Medulla oblongata (tissue), 1 donor: ENCODE results near the gene ZNF519.
A peak's percentile ranks its signal among the peaks of the same experiment; 100 is the strongest.
"Not testable (repeated sequence)": the region's sequence is repeated elsewhere in the genome, so short reads cannot be mapped to it uniquely, and the experiment has no call there.

Experiments used
- DNase-seq: peaks from one replicate; pipeline ENCODE4 v3.0.0-alpha.2; 2015; ENCODE audit errors: extremely low spot score

ZNF519 gene

DNA sequence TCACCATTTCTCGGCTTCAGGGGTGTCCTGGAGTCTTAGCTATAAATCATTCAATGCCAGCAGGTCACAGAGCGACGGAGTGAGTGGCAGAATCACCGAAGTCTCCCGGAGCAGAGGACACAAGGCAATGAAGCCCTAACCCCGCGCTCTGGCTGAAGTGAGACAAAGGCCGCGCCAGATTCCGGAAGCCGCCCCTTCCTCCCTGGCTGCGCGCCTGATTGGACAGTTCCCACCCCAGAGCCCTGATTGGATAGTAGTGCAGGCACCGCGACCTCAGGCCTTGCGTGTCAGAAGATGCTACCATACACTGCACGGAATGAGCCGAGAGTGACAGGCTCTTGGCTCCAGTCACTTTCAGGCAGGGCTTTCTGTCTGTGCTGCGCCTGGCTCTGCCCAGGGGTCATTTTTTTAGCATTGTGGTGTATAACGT lies at the start of gene ZNF519:
ZNF519 (minus strand) TSS at position 165 of the 430 bp plus-strand sequence; CDS start at position 7, 158 bp downstream.
- DNase-seq: peak; percentile 98

DNA sequence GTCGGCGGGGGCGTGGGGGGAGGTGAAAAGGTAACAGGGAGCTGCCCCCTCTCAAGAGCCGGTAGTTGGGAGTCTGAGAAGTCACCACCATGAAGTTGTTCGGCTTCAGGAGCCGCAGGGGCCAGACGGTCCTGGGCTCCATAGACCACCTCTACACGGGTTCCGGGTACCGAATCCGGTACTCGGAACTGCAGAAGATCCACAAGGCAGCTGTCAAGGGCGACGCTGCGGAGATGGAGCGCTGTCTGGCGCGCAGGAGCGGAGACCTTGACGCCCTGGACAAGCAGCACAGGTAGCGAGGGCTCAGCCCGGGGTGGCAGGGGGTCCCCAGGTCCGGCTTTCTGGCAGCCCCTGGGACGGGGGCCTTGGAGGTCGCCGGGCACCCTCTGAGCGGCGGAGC lies 47.1 kb upstream of the ZNF519 start:
- DNase-seq: no peak

- DNase-seq: peak; percentile 29
Observed at GRCh38 chr18:14178321-14179196, 46.3 kb upstream of the ZNF519 start.

- DNase-seq: not testable (repeated sequence)
Observed at GRCh38 chr18:14177540-14178320, 45.5 kb upstream of the ZNF519 start.

GRCh38 chr18:14175404-14175803 lies 43.2 kb upstream of the ZNF519 start:
- DNase-seq: not testable (repeated sequence)

DNA sequence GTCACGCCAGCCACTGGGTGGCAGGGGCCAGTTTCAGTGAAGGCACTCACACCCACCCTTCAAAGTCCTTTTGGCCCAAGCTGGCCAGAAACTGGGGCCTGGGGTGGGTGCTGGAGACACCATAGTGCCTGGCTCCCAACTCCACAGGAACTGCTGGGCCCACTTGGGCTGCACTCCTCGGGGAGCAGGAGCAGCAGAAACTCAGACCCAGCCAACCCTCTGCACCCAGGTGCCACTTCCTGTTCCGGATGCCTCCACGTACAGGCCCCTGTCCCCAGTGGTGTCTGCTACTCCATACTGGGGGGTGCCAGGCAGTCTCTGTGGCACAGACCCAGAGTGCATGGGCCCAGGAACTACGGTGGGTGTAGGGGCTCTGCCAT lies 42.5 kb upstream of the ZNF519 start:
- no peak for DNase-seq

- DNase-seq: not testable (repeated sequence)
Observed at GRCh38 chr18:14174002-14174705, 41.9 kb upstream of the ZNF519 start.

DNA sequence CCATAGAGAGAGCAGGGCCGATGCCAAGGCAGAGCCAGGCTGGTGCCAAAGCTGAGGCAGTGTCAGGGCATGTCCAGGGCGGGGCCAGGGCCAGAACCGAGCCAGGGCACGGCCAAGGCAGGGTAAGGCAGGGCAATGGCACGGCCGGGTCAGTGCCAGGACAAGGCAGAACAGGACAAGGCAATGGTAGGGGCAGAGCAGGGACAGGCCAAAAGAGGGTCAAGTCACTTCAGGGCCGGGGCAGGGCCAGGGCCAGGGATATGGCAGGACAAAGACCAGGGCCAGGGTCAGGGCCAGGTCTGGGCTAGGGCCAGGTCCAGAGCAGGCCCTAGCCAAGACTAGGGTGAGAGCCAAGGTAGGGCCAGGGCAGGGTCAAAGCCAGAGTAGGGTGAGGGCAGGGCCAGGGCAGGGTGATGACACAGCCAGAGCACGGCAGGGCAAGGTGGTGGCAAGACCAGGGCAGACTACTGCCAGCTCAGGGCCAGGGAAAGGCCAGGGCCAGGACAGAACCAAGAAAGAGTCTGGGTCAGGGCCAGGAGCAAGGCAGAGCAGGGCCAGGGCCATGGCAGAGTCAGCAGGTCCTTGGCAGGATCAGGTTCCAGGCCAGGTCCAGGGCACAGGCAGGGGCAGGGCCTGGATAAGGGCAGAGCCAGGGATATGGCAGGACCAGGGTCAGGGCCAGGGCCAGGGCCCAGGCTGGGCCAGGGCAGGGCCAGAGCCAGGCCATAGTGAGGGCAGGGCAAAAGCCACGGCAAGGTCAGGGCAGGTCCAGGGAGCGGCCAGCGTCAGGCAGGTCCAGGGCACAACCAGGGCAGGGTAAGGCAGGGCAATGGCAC lies 41.1 kb upstream of the ZNF519 start:
- DNase-seq: not testable (repeated sequence)

DNA sequence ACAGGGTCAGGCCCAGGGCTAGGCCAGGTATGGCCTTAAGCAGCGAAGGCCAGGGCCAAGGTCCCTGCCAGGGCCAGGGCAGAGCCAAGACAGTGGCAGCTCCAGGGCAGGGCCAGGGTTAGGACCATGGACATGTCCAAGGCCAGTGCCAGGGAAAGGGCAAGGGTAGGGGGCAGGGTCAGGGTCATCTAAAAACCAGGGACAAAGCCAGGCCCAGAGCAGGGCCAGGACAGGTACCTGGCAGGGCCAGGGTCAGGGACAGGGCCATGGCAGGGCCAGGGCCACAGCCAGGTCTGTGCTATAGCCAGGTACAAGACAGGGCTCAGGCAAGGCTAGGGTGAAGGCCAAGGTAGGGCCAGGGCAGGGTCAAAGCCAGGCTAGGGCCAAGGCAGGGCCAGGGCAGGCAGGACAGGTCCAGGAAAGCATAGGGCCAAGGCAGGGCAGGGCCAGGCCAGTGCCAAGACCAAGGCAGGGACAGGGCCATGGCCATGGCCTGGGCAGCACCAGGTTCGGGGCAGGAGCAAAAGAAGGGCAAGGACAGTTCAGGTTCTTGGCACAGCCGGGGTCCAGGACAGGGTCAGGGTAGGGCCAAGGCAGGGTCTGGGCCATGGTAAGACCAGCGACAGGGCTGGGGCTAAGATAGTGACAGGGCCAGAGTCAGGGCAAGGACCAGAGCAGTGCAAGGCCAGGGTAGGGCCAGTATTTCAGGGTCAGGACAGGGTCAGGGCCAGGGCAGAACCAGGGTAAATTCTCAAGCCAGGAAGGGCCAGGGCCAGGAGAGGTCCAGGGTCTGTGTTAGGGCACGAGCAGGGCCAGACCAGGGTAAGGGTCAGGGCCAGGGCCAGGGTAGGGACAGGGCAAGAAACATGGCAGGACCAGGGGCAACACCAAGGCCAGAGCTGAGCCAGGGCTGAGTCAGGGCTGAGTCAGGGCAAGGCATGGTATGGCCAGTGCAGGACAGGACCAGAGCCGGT lies 40.2 kb upstream of the ZNF519 start:
- DNase-seq: not testable (repeated sequence)

- not testable (repeated sequence) for DNase-seq
Observed at GRCh38 chr18:14171301-14172141, 39.3 kb upstream of the ZNF519 start.

GRCh38 chr18:14170367-14171036 lies 38.3 kb upstream of the ZNF519 start:
- DNase-seq: not testable (repeated sequence)

- not testable (repeated sequence) for DNase-seq
Observed at GRCh38 chr18:14162915-14163314, 30.7 kb upstream of the ZNF519 start.

DNA sequence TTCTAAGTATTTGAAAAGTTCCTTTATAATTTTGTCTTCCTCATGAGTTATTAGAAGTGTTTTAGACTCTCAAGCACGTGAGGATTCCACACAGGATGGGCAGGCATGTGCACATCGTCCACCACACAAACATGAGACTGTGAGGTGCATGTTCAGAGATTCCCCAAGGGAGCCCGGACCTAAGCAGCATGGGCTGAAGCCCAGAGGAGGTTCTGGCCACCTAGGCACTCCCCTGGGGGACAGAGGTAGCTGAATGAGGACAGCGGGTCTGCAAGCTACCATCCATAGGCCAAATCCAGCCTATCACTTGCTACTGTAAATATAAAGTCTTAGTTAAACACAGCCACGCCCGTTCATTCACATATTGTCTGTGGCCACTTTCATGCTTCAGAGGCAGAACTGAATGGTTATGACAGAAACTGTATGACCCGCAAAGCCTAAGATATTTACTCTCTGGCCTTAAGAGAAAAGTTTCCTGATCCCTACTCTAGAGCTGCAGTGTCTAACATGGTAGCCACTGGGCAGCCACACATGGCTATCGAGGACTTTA lies 19.4 kb upstream of the ZNF519 start:
- DNase-seq: not testable (repeated sequence)

- not testable (repeated sequence) for DNase-seq
Observed at GRCh38 chr18:14150766-14151165, 18.5 kb upstream of the ZNF519 start.

DNA sequence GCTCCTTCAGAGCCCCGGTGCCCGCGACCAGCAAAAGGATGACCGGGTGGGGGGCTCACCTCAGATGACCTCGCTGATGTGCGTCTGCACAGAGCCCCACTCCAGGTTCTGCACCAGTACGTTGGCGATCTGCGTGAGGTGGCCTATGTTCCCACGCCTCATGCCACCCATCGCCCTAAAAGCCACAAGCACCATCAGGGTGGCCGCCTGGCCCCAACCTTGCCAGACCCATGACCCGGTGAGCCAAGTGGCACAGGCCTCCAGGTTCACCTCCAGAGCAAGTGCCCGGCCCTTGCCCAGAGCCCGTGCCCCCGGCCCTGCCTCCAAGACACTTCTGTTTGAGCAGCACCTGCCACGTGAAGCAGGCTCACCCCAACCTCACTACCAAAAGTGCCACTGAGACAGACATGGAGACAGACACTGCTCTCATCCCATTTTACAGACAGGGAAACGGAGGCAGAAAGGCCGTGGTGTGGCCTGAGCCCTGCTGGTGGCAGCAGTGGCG lies 17.7 kb upstream of the ZNF519 start:
- DNase-seq: not testable (repeated sequence)

- not testable (repeated sequence) for DNase-seq
Observed at GRCh38 chr18:14149121-14149850, 17.1 kb upstream of the ZNF519 start.
